Mesothelial cell of epicardium (in vitro differentiated cells): ENCODE data around the gene SAA1. TPM values are rescaled to one million over a fixed set of nuclear protein-coding genes. Genes with fewer than 3 reads are reported as not detected.

Experiments used
- DNase-seq, 2 experiments: peaks; one replicate each; pipeline ENCODE4 v3.0.0; 2021; ENCODE audit warnings: low spot score in 2 of 2; ENCODE audit not compliant: unreplicated experiment in 2 of 2
- H3K27ac Mint-ChIP-seq: 2 replicates; pipeline ENCODE4 v1.8.0; 2021; ENCODE audit warnings: mixed read lengths
- H3K27me3 Mint-ChIP-seq: 2 replicates; pipeline ENCODE4 v1.8.0; 2021; ENCODE audit warnings: low read depth, mixed read lengths
- H3K36me3 Mint-ChIP-seq: 2 replicates; pipeline ENCODE4 v1.8.0; 2021; ENCODE audit warnings: mixed read lengths
- H3K4me1 Mint-ChIP-seq: 2 replicates; pipeline ENCODE4 v1.8.0; 2021; ENCODE audit warnings: mixed read lengths
- H3K4me3 Mint-ChIP-seq: 2 replicates; pipeline ENCODE4 v1.8.0; 2021; ENCODE audit warnings: mild to moderate bottlenecking, moderate library complexity, mixed read lengths
- H3K9me3 Mint-ChIP-seq: 2 replicates; pipeline ENCODE4 v1.8.0; 2021; ENCODE audit warnings: mixed read lengths
- total RNA-seq: library from RNA; stranded (reverse); gene quantifications from 3 replicates; pipeline ENCODE4 v1.2.1, GENCODE V29; 2021
- TF ChIP-seq, protein P1 (sequence below): fragments of 200-600 bp; sonication (generic); IDR thresholded peaks from one replicate; pipeline ENCODE4 v1.5.0; 2021; ENCODE audit warnings: antibody characterized with exemption; ENCODE audit not compliant: unreplicated experiment

The SAA1 gene
- total RNA-seq: not detected in 3 replicates

DNA sequence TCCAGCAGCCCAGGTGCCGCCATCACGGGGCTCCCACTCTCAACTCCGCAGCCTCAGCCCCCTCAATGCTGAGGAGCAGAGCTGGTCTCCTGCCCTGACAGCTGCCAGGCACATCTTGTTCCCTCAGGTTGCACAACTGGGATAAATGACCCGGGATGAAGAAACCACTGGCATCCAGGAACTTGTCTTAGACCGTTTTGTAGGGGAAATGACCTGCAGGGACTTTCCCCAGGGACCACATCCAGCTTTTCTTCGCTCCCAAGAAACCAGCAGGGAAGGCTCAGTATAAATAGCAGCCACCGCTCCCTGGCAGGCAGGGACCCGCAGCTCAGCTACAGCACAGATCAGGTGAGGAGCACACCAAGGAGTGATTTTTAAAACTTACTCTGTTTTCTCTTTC, at the start of gene SAA1:
TSS of gene SAA1 (plus strand) at position 316 of the 400 bp plus-strand sequence. CDS start 624 bp downstream, outside the sequence.
- Mint-ChIP-seq H3K9me3 (no peaks in the 10 kb centered on the region), H3K27me3 (no peaks in the 10 kb centered on the region), H3K4me1 (no peaks in the 10 kb centered on the region), H3K4me3 (no peak within 1 kb of the TSS), H3K36me3 (no peaks in the 10 kb centered on the region), H3K27ac (no peak within 1 kb of the TSS)
- TF ChIP-seq, protein P1, sequence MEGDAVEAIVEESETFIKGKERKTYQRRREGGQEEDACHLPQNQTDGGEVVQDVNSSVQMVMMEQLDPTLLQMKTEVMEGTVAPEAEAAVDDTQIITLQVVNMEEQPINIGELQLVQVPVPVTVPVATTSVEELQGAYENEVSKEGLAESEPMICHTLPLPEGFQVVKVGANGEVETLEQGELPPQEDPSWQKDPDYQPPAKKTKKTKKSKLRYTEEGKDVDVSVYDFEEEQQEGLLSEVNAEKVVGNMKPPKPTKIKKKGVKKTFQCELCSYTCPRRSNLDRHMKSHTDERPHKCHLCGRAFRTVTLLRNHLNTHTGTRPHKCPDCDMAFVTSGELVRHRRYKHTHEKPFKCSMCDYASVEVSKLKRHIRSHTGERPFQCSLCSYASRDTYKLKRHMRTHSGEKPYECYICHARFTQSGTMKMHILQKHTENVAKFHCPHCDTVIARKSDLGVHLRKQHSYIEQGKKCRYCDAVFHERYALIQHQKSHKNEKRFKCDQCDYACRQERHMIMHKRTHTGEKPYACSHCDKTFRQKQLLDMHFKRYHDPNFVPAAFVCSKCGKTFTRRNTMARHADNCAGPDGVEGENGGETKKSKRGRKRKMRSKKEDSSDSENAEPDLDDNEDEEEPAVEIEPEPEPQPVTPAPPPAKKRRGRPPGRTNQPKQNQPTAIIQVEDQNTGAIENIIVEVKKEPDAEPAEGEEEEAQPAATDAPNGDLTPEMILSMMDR: no peak
- no peak for DNase-seq

DNA sequence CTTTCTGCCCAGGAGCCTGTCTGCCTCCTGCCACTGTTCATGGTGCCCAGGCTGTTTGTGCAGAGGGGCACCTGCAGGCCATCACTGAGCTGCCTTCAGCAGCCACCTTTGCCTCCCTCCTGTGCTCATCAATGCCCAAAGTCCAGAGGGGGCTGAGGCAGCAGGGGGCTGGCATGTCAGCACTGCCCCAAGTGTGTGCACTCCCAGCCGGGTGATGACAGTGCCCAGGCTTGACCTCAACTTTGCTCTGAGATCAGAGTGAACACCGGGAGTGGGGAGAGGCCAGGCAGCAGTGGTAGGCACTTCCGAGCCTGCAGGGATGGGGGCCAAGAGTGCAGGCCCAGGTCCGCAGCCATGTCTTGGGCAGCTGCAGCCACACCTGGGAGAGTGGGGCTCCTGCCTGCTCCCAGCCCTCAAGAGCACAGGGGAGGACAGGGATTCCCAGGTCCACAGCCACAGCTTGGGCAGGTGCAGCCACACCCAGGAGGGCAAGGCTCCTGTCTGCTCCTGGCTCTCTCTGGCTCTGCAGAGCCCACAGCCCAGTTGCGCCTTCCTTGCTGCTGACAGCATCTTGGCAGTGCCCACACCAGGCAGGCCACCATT, 44.7 kb upstream of the SAA1 start:
- DNase-seq: no peak
- H3K9me3 Mint-ChIP-seq: peaks cover 12% of the 10 kb centered on the region
- H3K4me3 Mint-ChIP-seq: no peak overlapping the region
- H3K27me3 Mint-ChIP-seq: peaks cover 39% of the 10 kb centered on the region
- H3K36me3 Mint-ChIP-seq: no peaks in the 10 kb centered on the region
- TF ChIP-seq, protein P1: no peak
- H3K27ac Mint-ChIP-seq: no peak overlapping the region
- no peaks in the 10 kb centered on the region for H3K4me1 Mint-ChIP-seq

DNA sequence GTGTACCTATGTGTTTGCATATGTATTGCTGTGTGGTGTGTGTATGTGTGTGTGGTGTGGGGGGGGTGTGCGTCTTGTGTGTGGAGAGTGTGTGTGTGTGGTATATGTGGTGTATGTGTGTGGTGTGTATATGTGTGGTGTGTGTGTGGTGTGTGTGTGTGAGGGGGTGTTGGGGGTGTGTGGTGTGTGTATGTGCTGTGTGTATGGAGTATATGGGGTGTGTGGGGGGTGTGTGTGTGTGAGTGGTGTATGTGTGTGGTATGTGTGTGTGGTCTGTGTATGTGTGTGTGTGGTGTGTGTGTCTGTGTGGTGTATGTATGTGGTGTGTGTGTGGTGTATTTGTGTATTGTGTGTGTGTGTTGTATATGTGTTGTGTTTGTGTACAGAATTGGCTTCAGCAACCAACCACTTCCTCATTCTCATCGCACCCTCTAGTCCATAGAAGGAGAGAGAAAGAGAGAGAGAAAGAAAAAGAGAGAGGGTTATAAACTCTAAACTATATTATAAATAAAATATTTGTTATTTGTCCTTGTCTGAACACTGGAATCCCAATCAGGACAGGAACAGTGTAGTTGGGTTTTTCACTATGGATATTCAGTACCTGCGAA, 43.1 kb upstream of the SAA1 start:
- H3K9me3 Mint-ChIP-seq: peaks cover 12% of the 10 kb centered on the region
- DNase-seq: no peak
- no peak overlapping the region for H3K27ac Mint-ChIP-seq
- H3K36me3 Mint-ChIP-seq: no peaks in the 10 kb centered on the region
- no peaks in the 10 kb centered on the region for H3K4me1 Mint-ChIP-seq
- H3K4me3 Mint-ChIP-seq: no peak overlapping the region
- TF ChIP-seq, protein P1: no peak
- H3K27me3 Mint-ChIP-seq: peaks cover 33% of the 10 kb centered on the region

DNA sequence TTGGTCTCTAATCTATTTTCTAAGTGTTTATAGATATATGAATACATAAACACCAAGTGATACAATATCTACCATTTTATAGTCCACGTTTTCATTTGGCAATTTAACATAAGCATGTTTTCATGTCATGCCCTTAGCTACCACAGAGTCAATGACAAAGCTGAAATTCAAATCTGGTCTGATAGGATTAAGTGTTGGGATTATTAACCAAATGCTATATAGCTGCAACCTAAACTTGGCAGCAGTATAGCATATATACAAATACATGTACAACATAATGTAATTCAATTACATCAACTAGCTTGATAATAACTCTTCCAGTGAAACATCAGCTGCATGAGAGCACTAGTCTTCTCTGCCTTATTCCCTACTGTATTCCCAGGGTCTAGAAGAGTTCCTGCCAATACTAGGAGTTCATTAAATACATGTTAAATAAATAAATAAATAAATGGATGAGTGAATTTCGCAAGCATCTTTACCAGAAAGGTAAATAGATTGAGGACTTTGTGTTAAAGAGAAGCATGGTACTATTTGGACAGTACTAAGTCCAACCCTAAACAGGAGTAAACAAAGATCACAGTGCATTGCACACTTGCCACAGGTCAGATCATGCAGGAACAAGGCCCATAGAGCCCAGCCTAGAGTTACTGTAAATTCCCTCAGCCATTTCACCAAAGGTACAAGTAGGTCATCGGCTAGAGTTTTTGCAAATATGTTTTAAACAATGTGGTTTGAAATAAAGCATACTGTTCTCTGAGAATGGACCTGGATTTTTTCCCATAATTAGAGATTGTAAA, 42.3 kb upstream of the SAA1 start:
- H3K4me1 Mint-ChIP-seq: no peaks in the 10 kb centered on the region
- H3K36me3 Mint-ChIP-seq: no peaks in the 10 kb centered on the region
- TF ChIP-seq, protein P1: no peak
- H3K27ac Mint-ChIP-seq: no peak overlapping the region
- no peak overlapping the region for H3K4me3 Mint-ChIP-seq
- peaks cover 8% of the 10 kb centered on the region for H3K9me3 Mint-ChIP-seq
- peaks cover 29% of the 10 kb centered on the region for H3K27me3 Mint-ChIP-seq
- no peak for DNase-seq

DNA sequence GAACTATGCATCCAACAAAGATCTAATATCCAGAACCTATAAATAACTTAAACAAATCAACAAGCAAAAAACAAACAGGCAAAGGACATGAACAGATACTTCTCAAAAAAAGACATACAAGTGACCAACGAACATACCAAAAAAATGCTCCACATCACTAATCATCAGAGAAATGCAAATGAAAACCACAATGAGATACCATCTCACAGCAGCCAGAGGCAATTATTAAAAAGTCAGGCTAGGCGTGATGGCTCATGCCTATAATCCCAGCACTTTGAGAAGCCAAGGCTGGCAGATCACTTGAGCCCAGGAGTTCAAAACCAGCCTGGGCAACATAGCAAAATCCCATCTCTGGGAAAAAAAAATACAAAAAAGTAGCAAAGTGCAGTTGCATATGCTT, 40.2 kb upstream of the SAA1 start:
- Mint-ChIP-seq H3K27me3 (peaks cover 16% of the 10 kb centered on the region), H3K27ac (no peak overlapping the region), H3K4me1 (no peaks in the 10 kb centered on the region), H3K36me3 (no peaks in the 10 kb centered on the region), H3K9me3 (peaks cover 8% of the 10 kb centered on the region), H3K4me3 (no peak overlapping the region)
- TF ChIP-seq, protein P1: no peak
- no peak for DNase-seq
